GM21619 (cell line): ENCODE measurements around the gene CLEC3B.
"Not testable (repeated sequence)": the region's sequence is repeated elsewhere in the genome, so short reads cannot be mapped to it uniquely, and the experiment has no call there.

Source experiments
- ATAC-seq: cut with Tn5 transposase; IDR thresholded peaks from one replicate; pipeline ENCODE4 v1.9.1; 2021; ENCODE audit not compliant: unreplicated experiment

Gene CLEC3B

GRCh38 chr3:45026038-45026437 lies at the start of gene CLEC3B:
Gene CLEC3B (plus strand): TSS chr3:45026303. CDS start chr3:45026363, 60 bp downstream.
- no peak for ATAC-seq

- ATAC-seq: no peak
Observed at GRCh38 chr3:44981220-44981619, 44.9 kb upstream of the CLEC3B start.

DNA sequence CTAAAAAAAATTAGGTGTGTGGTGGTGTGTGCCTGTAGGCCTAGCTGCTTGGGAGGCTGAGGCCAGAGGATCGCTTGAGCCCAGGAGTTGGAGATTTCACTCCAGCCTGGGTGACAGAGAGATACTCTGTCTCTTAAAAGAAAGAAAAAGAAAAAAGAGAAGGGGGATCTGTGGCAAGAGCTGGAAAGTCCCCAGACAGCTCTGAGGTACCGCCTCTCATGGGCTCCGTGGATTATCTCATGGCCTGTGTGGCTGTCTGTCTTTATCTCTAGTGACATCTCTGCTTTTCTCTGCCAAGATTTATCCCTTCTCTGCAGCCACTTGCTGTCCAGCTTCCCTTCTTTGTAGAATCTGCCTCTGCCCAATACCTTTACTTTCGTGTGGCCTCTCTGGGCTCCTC lies 44.4 kb upstream of the CLEC3B start:
- no peak for ATAC-seq

- ATAC-seq: no peak
Observed at GRCh38 chr3:44982817-44983216, 43.3 kb upstream of the CLEC3B start.

DNA sequence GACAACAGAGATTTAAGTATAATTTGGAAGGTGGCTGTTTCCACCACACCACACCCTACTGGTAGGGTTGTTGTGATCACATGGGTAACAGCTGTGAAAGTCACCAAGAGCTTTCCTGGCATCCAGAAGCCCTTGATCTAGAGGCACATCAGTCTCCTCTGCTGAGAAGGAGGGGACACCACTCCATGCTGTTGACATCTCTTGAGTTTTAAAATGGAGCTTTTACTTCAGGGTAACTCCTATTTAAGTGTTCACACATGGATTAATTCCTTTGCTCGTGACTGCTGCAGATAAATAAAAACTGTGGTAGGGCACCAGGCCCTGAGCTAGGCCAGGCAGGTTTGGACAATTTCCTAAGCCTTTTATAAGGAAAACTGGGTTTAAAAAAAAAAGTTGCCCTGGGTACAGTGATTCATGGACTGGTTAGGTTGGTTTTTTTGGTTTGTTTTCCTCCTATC lies 42.6 kb upstream of the CLEC3B start:
- ATAC-seq: no peak

DNA sequence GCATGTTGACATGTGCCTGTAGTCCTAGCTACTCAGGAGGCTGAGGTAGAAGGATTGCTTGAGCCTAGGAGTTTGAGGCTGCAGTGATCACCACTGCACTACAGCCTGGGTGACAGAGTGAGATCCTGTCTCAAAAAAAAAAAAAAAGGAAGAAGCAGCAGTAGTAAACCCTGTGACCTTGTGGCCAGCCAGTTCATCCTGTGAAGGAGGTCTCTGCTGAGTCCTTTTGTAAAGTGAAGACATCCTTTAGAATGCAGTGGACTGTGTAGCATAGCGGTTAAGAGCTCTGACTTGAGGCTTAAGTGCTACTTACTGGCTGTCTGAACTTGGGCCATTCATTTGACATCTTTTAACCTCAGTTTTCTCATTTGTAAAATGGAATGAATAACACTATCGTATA lies 41.8 kb upstream of the CLEC3B start:
- no peak for ATAC-seq

GRCh38 chr3:44986330-44986729 lies 39.8 kb upstream of the CLEC3B start:
- not testable (repeated sequence) for ATAC-seq

- ATAC-seq: no peak
Observed at GRCh38 chr3:44987332-44987731, 38.8 kb upstream of the CLEC3B start.

GRCh38 chr3:44988073-44988472 lies 38.0 kb upstream of the CLEC3B start:
- ATAC-seq: no peak

GRCh38 chr3:44989141-44989540 lies 37.0 kb upstream of the CLEC3B start:
- ATAC-seq: no peak

- no peak for ATAC-seq
Observed at GRCh38 chr3:44989636-44990373, 36.3 kb upstream of the CLEC3B start.

- no peak for ATAC-seq
Observed at GRCh38 chr3:44991326-44991725, 34.8 kb upstream of the CLEC3B start.

- no peak for ATAC-seq
Observed at GRCh38 chr3:44992555-44993470, 33.3 kb upstream of the CLEC3B start.

- no peak for ATAC-seq
Observed at GRCh38 chr3:44993471-44994205, 32.5 kb upstream of the CLEC3B start.

DNA sequence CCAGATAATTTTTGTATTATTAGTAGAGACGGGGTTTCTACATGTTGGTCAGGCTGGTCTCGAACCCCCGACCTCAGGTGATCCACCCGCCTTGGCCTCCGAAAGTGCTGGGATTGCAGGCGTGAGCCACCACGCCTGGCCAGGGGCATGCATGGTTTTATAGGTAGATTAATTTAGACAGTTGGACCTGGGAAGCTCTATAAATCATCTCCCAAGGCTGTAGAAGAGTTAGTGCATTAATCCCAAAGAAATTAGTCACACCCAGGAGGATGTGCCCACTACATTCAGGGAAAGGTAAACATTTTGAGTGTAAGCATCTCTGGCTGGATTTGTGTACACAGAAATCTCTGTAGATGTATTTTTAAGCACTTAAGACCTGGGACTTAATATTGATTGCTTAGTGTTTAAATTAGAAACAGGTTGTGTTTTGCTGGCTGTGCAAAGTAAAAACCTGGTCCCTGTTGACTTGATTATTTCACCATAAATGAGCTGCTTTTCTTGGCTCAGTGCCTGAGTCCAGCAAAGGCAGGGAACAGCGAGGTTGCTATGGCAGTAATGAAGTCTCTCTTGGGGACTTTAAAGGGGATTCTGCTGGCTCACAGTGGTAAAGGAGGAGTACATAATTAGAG lies 30.8 kb upstream of the CLEC3B start:
- no peak for ATAC-seq

DNA sequence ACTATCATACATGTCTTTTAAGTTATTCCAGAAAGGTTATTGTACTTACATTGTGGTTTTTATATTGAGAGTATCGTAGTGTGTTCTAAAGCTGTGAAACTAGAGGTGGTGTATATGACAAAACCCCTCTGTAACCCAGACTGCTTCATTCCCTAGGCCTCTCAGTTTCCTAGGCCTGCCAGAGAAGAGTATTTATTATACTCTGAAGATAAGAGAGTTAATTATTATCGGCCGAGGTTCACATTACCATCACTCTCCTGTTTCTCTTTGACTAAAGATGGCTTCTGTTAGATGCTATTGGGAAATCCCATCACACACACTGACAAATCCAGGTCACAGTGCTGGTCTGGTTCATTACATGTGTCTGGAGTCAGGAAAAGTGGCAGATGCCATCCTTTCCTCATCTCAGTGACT lies 29.5 kb upstream of the CLEC3B start:
- peak; percentile 66 for ATAC-seq

GRCh38 chr3:44999782-45000181 lies 26.3 kb upstream of the CLEC3B start:
- ATAC-seq: no peak

GRCh38 chr3:45000823-45001222 lies 25.3 kb upstream of the CLEC3B start:
- ATAC-seq: no peak

DNA sequence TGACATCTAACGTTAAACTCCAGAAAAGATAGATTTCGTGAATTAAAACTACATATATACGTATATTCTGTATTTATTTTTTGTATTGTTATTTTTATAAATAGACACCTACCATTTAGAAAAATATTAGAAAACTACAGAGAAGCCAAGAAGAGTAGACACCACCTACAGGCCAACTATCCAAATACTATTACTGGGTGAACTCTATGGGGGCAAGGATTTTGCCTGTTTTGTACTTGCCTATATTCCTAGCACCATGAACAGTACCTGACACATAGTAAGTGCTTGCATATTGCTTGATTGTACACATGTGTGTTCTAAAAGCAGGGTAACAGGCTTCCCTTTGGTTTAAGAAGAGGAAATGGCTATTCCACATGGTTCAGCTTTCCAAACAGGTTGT lies 24.4 kb upstream of the CLEC3B start:
- no peak for ATAC-seq

DNA sequence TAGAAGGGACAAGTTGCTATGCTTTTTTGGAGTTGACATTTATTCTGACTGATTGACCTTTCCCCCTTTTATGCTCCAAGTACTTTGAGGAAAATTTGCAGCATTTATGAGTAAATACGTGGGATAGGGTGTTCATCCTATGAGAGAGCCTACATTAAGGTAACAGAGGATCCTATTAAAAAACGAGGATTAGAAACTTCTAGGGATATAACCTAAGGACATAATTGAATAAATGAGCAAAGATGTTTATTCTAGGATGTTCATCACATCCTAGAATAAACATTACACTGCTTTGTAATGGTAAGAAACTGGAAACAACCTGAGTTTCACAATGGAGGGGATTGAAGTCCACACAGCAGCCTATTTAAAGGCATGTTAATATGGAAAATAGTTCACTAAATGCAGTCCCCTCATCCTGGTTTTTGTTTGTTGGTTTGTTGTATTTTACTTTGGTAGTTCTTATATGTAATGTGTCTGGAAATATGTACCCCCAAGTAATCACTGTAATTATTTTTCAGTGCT lies 23.9 kb upstream of the CLEC3B start:
- no peak for ATAC-seq

DNA sequence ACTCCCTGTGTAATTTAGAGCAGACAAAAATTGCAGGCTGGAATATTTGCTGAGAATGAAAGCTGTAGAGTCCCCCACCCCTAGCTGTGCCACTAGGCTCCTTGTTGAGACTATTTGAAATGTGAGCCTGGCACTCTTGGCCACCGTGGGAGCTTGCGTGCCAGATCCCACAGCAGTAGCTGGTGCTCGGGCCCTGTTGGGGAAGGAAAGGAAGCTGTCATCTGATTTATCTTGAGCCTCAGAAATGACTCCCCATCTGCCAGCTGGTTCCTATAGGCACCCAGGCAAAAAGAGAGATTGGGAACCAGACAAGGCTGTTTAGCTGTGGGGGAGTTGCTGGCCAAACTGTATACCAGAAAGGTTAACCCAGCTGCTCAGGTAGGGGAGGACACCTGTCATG lies 23.4 kb upstream of the CLEC3B start:
- no peak for ATAC-seq
